GM18517 (cell line): ENCODE measurements around the gene RRBP1.

ENCODE experiments used
- ATAC-seq: cut with Tn5 transposase; IDR thresholded peaks from one replicate; pipeline ENCODE4 v1.9.1; 2021; ENCODE audit warnings: mild to moderate bottlenecking, moderate library complexity; ENCODE audit not compliant: unreplicated experiment

RRBP1 gene

DNA sequence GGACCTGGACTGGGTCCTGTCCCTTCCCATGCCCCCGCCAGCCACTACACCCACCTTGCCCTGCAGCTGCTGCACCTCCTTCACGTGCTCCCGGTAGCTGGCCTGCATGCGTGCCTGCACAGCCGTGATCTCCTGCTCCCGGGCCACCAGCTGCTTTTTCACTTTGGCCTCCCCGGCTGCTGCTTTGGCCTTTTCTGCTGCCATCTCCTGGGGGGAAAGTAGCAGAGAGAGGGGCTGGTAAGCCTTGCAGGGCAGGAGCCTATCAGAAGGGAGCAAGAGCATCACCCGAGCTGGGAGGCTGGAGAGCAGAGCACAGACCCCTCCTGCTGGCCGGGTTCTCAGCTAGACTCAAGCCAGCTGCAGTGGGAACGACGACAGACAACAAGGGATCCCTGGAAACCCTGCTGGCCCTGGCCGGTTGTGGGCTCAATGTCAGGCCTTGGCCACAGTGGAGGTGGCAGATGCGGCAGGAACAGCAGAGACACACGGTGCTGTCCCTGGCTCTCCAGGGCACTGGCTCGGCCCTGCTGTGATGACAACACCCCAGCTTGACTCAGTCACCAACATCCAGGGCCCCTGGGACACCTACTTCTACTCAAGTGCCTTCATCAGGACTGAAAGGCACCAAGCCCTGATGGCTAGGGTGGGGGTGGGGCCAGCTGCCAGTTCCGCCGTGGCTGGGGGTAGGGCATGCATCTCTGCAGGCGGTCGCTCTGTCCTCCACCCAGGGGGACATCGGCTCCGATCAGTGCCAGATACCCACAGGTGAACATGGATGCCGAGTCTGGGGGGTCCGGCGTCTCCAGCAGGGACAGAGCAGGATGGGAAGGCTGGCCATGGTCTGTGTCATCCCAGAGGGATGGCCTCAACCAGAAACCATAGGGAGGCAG lies 45.3 kb downstream of the RRBP1 start:
- ATAC-seq: no peak

DNA sequence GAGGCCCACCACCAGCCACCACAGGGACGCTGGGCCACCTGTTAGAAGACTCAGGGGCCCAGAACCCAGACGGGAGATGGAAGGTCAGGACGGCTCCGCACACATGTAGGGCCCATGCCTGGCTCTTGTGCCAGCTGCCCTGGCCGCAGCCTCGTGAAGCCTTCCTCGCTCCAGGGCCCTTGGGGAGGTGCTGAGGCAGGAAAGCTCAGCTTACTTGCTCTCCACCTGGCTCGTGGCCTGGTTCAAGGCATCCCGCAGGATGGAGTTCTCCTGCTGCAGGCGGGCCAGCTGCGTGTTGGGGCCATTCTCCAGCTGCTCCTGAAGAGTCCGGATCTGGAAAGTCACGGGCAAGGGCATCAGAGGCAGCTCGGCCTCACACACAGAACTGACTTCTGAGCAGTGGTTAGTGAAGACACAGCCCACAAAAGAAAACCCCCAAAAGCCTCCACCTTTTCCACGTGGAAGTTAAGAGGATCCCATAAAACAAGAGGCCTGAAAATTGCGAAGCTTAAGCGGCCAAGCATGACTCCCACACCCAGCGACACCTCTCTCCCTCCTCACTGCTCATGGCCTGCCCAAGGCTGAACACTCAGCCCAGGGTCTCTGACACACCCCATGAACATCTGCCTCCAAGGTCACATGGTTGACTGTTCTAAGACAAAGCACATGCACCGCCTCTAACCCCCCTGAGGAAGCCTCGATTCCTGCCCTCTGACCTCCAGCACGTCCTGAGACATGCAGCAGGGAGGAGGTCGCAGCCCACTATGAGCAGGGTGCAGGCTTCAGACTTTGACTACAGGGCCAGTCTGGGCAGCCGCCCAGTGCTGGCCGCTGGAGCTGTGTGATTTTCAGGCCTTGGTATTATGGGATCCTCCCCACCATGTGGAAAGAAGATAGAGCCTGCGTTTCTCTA lies 46.5 kb downstream of the RRBP1 start:
- ATAC-seq: no peak

DNA sequence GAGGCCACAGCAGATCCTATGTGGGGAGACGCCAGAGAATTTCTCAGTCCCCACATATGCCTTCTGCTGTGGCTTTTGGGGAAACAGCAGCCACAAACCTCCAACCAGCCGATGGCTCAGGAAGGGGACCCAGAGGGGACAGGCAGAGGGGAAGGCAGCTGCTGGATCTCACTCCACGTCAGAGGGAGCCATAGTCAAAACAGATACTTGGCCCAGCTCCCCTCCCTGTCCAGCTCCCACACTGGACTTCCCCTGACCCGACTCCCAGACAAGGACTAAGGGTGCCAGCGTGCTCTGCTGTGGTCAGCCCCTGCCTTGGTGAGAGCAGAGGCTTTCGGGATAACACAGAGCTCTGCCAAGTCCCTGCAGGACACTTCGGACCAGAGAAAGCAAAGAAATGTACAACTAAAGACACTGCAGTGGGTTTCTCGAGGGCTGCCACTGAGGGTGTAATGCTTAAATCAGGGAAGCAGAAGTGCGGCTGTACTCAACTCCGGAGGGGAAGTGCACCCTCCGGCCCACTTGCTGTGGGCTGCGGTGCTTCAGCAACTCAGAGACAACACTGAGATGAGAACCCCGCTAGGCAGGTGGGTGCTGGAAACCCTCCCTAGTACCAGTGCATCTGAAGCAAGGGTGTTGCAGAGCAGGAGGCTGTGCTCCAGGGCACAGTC lies 47.2 kb downstream of the RRBP1 start:
- no peak for ATAC-seq

GRCh38 chr20:17633850-17634500 lies 48.1 kb downstream of the RRBP1 start:
- no peak for ATAC-seq

DNA sequence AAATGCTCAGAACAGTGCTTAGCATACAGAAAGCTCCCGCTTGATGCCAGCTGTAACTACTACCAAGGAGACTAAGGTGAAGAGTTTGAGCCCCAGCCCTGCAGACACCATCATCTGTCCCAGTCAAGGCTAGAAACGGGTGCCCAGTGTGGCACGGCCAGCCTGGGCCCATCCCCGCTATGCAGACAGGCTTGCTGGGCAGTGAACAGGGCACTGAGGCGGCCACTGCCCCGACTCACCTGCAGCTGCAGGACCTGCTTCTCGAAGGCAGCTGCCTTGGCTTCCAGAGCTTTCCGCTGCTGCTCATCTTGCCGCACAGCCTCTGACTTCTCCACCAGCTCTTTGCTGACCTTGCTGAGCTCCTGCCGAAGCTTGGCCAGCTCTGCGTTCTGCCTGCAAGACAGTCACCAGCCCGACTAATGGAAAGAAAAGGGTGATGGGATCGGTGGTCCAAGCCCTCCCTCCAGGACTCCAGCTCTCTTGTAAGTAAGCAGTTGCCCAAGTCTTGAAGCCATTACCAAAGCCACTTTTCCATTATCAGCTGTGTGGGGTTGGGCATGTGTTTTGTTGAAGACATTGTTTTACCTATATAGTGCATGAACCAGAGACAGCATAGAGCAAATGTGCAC lies 48.7 kb downstream of the RRBP1 start:
- no peak for ATAC-seq

GRCh38 chr20:17631576-17632319 lies 50.3 kb downstream of the RRBP1 start:
- no peak for ATAC-seq

DNA sequence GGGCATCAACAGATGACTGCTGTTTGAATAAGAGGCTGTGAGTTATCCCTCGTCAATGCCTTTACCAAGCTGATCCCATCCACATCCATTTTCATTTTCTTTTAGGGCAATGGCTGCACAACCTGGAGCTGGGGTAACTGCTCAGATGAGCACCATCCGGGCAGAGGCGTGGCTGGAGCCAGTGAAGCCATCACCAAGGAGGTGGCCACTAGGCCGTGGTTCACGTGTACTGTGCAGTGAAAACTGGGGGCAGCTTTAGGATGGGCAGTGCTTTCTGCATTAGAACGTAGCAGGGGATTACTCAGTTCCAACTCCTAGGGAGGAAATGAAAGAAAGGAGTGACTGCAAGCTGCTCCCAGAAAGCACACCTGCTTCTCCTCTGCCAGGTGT lies 51.2 kb downstream of the RRBP1 start:
- no peak for ATAC-seq

- ATAC-seq: no peak
These were observed 51.8 kb downstream of the RRBP1 start for GRCh38 chr20:17630151-17630805.

GRCh38 chr20:17629678-17630089 lies 52.4 kb downstream of the RRBP1 start:
- no peak for ATAC-seq

- ATAC-seq: no peak
These were observed 53.0 kb downstream of the RRBP1 start for GRCh38 chr20:17629025-17629424.

- ATAC-seq: no peak
These were observed 53.8 kb downstream of the RRBP1 start for GRCh38 chr20:17628101-17628841.

DNA sequence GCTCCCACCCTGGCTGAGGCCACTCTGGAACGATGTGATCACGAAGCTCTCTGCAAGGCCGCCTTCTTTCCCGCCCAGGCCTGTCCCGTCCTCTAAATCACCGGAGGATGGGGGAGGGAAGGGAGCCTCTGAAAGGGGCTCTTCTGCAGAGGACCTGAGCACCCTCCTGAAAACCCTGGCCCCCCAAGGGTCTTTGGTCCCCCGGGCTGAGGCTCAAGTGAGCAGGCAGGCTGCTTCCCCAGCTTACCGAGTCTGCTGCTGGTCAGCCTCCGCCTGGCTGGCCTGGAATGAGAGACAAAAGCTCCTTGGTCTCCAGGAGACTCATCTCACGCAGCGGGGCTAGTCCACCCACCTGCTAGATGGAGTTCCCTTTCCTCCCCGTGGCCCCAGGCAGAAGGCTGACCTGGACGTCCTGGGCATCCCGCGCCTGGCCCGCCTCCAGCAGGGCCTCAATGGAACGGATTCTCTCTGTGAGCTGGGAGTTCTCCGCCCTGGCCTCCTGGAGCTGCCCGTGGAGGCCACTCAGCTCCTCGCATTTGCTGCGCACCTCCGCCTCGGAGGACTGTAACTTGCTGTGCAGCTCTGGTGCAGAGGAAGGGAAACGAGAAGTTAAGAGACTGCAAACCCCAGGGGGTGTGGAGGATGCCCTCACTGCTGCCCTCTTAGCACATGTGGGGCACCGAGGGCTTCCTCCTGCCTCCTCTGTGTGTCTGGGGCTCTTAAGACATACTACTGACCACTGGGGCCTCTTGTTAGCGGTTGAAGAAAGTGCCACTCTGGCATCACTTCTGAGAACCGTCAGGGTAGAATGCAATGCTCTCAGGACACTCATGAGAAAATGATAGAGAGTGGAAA lies 54.7 kb downstream of the RRBP1 start:
- no peak for ATAC-seq

DNA sequence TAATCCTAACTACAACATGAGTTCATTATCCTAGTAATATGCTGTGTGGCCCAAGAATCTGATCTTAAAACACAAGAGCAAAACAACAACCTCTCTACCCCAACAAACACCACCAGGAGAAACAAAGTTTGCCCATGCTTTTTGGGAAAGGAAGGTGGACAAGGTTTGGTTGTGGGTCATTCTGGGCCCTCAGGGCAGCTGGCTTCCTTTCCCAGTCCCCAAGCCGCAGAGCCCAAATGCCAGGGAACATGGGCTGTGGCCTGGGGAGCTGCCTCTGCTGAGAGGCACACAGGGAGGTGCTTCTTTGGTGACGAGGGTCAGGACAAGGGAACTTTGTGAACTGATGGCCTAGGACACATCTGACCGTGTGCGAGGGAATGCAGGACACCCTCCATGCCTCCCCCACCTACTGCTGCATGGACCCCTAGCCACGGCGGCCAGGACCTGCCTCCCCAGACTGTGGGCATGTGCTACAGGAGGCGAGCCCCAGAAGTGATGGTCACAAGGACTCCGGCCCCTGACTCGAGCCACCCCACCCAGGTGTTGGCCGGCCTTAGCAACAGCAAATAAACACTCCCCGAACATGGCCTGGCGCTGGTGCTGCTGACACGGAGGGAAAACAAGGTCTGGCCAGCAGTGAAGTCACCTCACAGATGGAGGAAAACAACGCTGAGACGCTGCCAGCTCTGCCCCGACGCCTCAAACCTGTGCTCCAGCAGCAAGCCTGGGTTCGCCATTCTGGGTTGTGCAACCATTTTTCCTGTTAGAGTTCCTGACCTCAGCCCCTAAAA lies 55.6 kb downstream of the RRBP1 start:
- no peak for ATAC-seq

DNA sequence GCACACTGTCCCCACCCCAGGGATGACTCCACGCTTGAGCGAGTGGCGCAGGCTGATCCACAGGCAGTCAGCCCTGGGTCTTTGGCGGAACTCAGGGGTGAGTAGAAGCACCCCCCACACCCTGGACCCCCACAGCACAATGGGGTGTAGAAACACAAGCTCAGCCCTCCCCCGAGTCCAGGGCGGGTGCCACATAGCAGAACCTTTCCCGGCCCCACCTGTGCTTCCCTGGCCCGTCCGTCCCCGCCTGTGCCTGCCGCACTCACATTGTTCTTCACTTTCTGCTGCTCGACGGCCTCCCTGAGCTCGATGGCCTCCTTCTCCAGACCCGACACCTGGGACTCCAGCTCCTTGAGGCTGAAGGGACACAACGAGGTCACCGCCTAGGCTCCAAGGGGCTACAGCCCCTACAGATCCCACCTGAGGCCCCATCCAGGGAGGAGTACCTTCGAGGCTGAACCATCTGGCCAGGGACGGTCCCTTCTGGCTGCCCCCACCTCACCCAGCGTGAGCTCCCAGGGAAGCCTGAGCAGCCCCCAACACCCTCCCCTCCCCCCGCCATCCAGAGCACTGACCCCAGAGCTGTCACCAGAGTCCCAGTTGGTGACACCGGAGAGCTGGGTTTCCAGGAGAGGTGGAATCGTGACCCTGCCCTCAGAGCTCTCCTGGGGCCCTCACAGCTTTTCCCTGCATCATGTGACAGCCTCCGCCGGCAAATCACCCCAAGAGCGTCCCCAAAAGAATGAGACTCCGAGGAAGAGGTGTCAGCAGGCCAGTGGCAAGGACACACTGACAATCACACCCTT lies 56.6 kb downstream of the RRBP1 start:
- ATAC-seq: no peak

- ATAC-seq: no peak
These were observed 57.3 kb downstream of the RRBP1 start for GRCh38 chr20:17624551-17625245.
